NCI-H2107 (cell line): ENCODE measurements around the gene CDC42SE1.

Source experiments
- DNase-seq: peaks from one replicate; lab custom pipeline; 2025; lab: John Stamatoyannopoulos, UW

The CDC42SE1 gene

GRCh38 chr1:151008244-151009205, 50.9 kb downstream of the CDC42SE1 start, which contains the start of gene PRUNE1:
PRUNE1 (plus strand) TSS chr1:151008449; CDS start chr1:151008633, 184 bp downstream.
- peak; percentile 98 for DNase-seq

GRCh38 chr1:151007853-151008243, 51.6 kb downstream of the CDC42SE1 start:
- DNase-seq = no peak

GRCh38 chr1:151006327-151007052, 52.9 kb downstream of the CDC42SE1 start, which contains the start of gene MINDY1:
MINDY1 (minus strand) TSS chr1:151006902; CDS start chr1:151002617, 4,285 bp downstream.
- peak; percentile 61 for DNase-seq

GRCh38 chr1:151005729-151006319, 53.6 kb downstream of the CDC42SE1 start:
- no peak for DNase-seq

- DNase-seq = no peak
These were observed 56.2 kb downstream of the CDC42SE1 start for GRCh38 chr1:151003180-151003579.

- DNase-seq = no peak
These were observed 56.8 kb downstream of the CDC42SE1 start for GRCh38 chr1:151002611-151003010.

- no peak for DNase-seq
These were observed 57.4 kb downstream of the CDC42SE1 start for GRCh38 chr1:151002051-151002450.

- no peak for DNase-seq
These were observed 57.8 kb downstream of the CDC42SE1 start for GRCh38 chr1:151001602-151002001.
